Measurements from ENCODE around the gene HES5.

- TF ChIP-seq CTCF (IDR thresholded peaks at IDR 0.05) (no peak), POLR2A (IDR thresholded peaks at IDR 0.05) (no peak)
These were observed 12.3 kb upstream of the HES5 start for GRCh38 chr1:2542246-2542915.
